ENCODE measurements around the gene CPA4.
A peak's percentile ranks its signal among the peaks of the same experiment; 100 is the strongest.

Gene CPA4

GRCh38 chr7:130274983-130275591 is 17.9 kb upstream of the CPA4 start:
- DNase-seq (ENCODE audit: low spot score): no peak

GRCh38 chr7:130275826-130276297 is 17.1 kb upstream of the CPA4 start:
- no peak for DNase-seq (ENCODE audit: low spot score)

GRCh38 chr7:130276796-130277762 is 15.9 kb upstream of the CPA4 start:
- DNase-seq (ENCODE audit: low spot score): no peak

GRCh38 chr7:130277763-130278643 is 15.0 kb upstream of the CPA4 start:
- peak; percentile 59 for DNase-seq (ENCODE audit: low spot score)

GRCh38 chr7:130278860-130279259 is 14.1 kb upstream of the CPA4 start:
- DNase-seq (ENCODE audit: low spot score): no peak

GRCh38 chr7:130279286-130279685 is 13.7 kb upstream of the CPA4 start:
- DNase-seq (ENCODE audit: low spot score): no peak

- no peak for DNase-seq (ENCODE audit: low spot score)
Observed at GRCh38 chr7:130279906-130280305, 13.1 kb upstream of the CPA4 start.

GRCh38 chr7:130281260-130281659 is 11.7 kb upstream of the CPA4 start:
- no peak for DNase-seq (ENCODE audit: low spot score)

GRCh38 chr7:130286881-130287280 is 6.1 kb upstream of the CPA4 start:
- no peak for DNase-seq (ENCODE audit: low spot score)

- DNase-seq (ENCODE audit: low spot score): no peak
Observed at GRCh38 chr7:130288168-130288567, 4.8 kb upstream of the CPA4 start.

- no peak for DNase-seq (ENCODE audit: low spot score)
Observed at GRCh38 chr7:130288829-130289228, 4.1 kb upstream of the CPA4 start.

- no peak for DNase-seq (ENCODE audit: low spot score)
Observed at GRCh38 chr7:130289478-130289877, 3.5 kb upstream of the CPA4 start.

GRCh38 chr7:130290745-130291144 is 2.2 kb upstream of the CPA4 start:
- no peak for DNase-seq (ENCODE audit: low spot score)

- no peak for DNase-seq (ENCODE audit: low spot score)
Observed at GRCh38 chr7:130293521-130293920, 560 bp downstream of the CPA4 start.

GRCh38 chr7:130294314-130294713 is 1.4 kb downstream of the CPA4 start:
- no peak for DNase-seq (ENCODE audit: low spot score)

- no peak for DNase-seq (ENCODE audit: low spot score)
Observed at GRCh38 chr7:130296221-130296951, 3.4 kb downstream of the CPA4 start.

- no peak for DNase-seq (ENCODE audit: low spot score)
Observed at GRCh38 chr7:130297628-130298543, 4.9 kb downstream of the CPA4 start.

- no peak for DNase-seq (ENCODE audit: low spot score)
Observed at GRCh38 chr7:130298544-130299326, 5.8 kb downstream of the CPA4 start.

- DNase-seq (ENCODE audit: low spot score): no peak
Observed at GRCh38 chr7:130299866-130300265, 6.9 kb downstream of the CPA4 start.
